GM10266 (cell line): ENCODE measurements around the gene CCDC136.

Experiments
- DNase-seq: peaks from one replicate; pipeline ENCODE4 v3.0.0; 2012; ENCODE audit errors: extremely low spot score
- CTCF ChIP-seq: IDR thresholded peaks from 2 replicates; pipeline ENCODE4 v1.5.1; 2012; ENCODE audit warnings: mild to moderate bottlenecking, low read depth; ENCODE audit not compliant: control insufficient read depth, insufficient read depth; ENCODE audit errors: missing control alignments

Gene CCDC136

GRCh38 chr7:128804484-128804883, 12.7 kb downstream of the CCDC136 start:
- no peak for TF ChIP-seq CTCF

GRCh38 chr7:128805225-128805624, 13.5 kb downstream of the CCDC136 start:
- no peak for DNase-seq
- no peak for TF ChIP-seq CTCF

More at GRCh38 chr7:128804484-128804883, 12.7 kb downstream of the CCDC136 start:
- DNase-seq: no peak

- no peak for TF ChIP-seq CTCF
- no peak for DNase-seq
These were observed 15.4 kb downstream of the CCDC136 start for GRCh38 chr7:128807191-128807590.

- no peak for TF ChIP-seq CTCF
- DNase-seq: no peak
These were observed 17.6 kb downstream of the CCDC136 start for GRCh38 chr7:128809363-128809762.

- no peak for DNase-seq
- no peak for TF ChIP-seq CTCF
These were observed 18.7 kb downstream of the CCDC136 start for GRCh38 chr7:128810473-128810872.

- no peak for TF ChIP-seq CTCF
- no peak for DNase-seq
These were observed 19.2 kb downstream of the CCDC136 start for GRCh38 chr7:128810997-128811396.

- no peak for DNase-seq
- no peak for TF ChIP-seq CTCF
These were observed 20.1 kb downstream of the CCDC136 start for GRCh38 chr7:128811631-128812430.
